Measurements from ENCODE around the gene SLC38A9. TPM values are rescaled to one million over a fixed set of nuclear protein-coding genes. Genes with fewer than 3 reads are reported as not detected.
"Not testable (repeated sequence)": the region's sequence is repeated elsewhere in the genome, so short reads cannot be mapped to it uniquely, and the experiment has no call there.

The SLC38A9 gene
- total RNA-seq, 1 donor from 2014 or later = 49.9 TPM

DNA sequence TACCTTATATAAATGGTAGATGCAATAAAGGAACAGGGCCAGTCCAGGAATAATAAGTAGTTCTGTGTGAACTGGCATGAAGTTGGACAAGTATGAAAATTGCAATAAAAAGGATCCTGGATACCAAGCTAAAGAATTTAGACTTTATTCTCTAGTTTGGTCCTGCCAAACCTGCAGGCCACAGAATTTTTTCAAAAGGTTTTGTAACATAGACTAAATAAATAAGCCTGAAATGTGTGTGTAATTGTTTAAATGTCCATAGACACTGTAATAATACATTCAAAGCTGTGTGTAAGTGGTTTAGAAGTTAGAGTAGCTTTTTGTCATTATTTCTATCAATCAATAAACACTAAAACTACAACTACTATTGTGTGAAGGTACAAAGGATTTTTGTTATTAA is 101.6 kb downstream of the SLC38A9 start:
- no peak for DNase-seq (ENCODE audit: low spot score, unreplicated experiment)
- TF ChIP-seq, protein P1, sequence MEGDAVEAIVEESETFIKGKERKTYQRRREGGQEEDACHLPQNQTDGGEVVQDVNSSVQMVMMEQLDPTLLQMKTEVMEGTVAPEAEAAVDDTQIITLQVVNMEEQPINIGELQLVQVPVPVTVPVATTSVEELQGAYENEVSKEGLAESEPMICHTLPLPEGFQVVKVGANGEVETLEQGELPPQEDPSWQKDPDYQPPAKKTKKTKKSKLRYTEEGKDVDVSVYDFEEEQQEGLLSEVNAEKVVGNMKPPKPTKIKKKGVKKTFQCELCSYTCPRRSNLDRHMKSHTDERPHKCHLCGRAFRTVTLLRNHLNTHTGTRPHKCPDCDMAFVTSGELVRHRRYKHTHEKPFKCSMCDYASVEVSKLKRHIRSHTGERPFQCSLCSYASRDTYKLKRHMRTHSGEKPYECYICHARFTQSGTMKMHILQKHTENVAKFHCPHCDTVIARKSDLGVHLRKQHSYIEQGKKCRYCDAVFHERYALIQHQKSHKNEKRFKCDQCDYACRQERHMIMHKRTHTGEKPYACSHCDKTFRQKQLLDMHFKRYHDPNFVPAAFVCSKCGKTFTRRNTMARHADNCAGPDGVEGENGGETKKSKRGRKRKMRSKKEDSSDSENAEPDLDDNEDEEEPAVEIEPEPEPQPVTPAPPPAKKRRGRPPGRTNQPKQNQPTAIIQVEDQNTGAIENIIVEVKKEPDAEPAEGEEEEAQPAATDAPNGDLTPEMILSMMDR (IDR thresholded peaks at IDR 0.05; ENCODE audit: unreplicated experiment) = no peak
- no peaks in the 10 kb centered on the region for H3K36me3 Mint-ChIP-seq (ENCODE audit: insufficient read depth)
- H3K4me1 Mint-ChIP-seq (ENCODE audit: low read depth) = peaks cover 1% of the 10 kb centered on the region
- H3K4me3 Mint-ChIP-seq (ENCODE audit: low read depth) = no peak overlapping the region
- H3K9me3 Mint-ChIP-seq (ENCODE audit: low read depth) = no peaks in the 10 kb centered on the region
- H3K27ac Mint-ChIP-seq = no peak overlapping the region
- H3K27me3 Mint-ChIP-seq = no peaks in the 10 kb centered on the region

- Mint-ChIP-seq H3K27me3 (no peaks in the 10 kb centered on the region), H3K4me3 (ENCODE audit: low read depth) (no peak overlapping the region), H3K9me3 (ENCODE audit: low read depth) (no peaks in the 10 kb centered on the region), H3K4me1 (ENCODE audit: low read depth) (no peaks in the 10 kb centered on the region), H3K27ac (no peak overlapping the region), H3K36me3 (ENCODE audit: insufficient read depth) (no peaks in the 10 kb centered on the region)
- DNase-seq (ENCODE audit: low spot score, unreplicated experiment) = no peak
- TF ChIP-seq, protein P1 (IDR thresholded peaks at IDR 0.05; ENCODE audit: unreplicated experiment) = no peak
Measured at GRCh38 chr5:55609413-55609812, 102.7 kb downstream of the SLC38A9 start.

DNA sequence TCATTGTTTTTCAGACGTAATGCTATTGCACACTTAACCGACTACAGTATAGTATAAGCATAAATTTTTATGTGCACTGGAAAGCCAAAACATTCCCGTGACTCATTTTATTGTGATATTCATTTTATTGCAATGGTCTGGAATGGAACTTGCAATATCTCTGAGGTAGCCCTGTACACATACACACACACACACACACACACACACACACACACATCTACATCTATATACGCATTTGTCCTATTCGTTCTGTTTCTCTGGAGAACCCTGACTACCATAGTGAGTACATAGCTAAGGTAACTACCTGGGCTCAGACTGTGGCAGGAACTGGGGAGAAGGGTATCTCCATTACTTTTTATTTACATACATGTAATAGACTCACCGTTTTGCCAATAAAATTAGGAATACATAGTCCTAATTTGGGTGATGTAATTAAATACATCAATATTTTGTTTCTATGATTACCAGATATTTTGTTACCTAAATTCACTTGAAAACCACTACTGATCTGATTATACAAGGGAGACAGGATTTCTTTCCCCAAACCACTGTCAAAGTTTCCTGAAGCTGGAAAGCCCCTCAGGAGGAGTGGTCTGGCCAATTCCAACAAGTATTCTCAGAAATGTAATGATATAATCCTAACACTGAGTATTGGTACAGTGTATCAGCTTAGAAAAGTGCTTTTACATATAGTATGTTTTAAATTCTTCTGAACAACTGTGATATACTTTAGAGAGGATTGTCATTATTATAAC is 103.4 kb downstream of the SLC38A9 start:
- no peak for DNase-seq (ENCODE audit: low spot score, unreplicated experiment)
- Mint-ChIP-seq H3K36me3 (ENCODE audit: insufficient read depth) (no peaks in the 10 kb centered on the region), H3K9me3 (ENCODE audit: low read depth) (no peaks in the 10 kb centered on the region), H3K27me3 (no peaks in the 10 kb centered on the region), H3K4me3 (ENCODE audit: low read depth) (no peak overlapping the region), H3K4me1 (ENCODE audit: low read depth) (no peaks in the 10 kb centered on the region), H3K27ac (no peak overlapping the region)
- TF ChIP-seq, protein P1 (IDR thresholded peaks at IDR 0.05; ENCODE audit: unreplicated experiment) = no peak

DNA sequence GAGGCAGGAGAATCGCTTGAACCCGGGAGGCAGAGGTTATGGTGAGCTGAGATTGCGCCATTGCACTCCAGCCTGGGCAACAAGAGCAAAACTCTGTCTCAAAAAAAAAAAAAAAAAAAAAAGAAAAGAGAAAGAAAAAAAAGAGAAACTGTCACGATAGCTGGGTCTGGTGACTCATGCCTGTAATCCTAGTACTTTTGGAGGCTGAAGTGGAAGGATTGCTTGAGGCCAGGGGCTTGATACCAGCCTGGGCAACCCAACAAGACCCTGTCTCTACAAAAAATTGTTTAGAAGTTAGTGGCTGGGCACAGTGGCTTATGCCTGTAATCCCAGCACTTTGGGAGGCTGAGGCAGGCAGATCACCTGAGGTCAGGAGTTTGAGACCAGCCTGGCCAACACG is 104.8 kb downstream of the SLC38A9 start:
- not testable (repeated sequence) for H3K27me3 Mint-ChIP-seq; H3K4me3 Mint-ChIP-seq (ENCODE audit: low read depth); DNase-seq (ENCODE audit: low spot score, unreplicated experiment); H3K27ac Mint-ChIP-seq; H3K4me1 Mint-ChIP-seq (ENCODE audit: low read depth); H3K36me3 Mint-ChIP-seq (ENCODE audit: insufficient read depth); H3K9me3 Mint-ChIP-seq (ENCODE audit: low read depth)

GRCh38 chr5:55604611-55605067 is 107.5 kb downstream of the SLC38A9 start:
- no peak overlapping the region for H3K27ac Mint-ChIP-seq
- H3K4me1 Mint-ChIP-seq (ENCODE audit: low read depth) = peaks cover 22% of the 10 kb centered on the region
- H3K36me3 Mint-ChIP-seq (ENCODE audit: insufficient read depth) = no peaks in the 10 kb centered on the region
- no peaks in the 10 kb centered on the region for H3K9me3 Mint-ChIP-seq (ENCODE audit: low read depth)
- no peak for DNase-seq (ENCODE audit: low spot score, unreplicated experiment)
- TF ChIP-seq, protein P1 (IDR thresholded peaks at IDR 0.05; ENCODE audit: unreplicated experiment) = no peak
- H3K4me3 Mint-ChIP-seq (ENCODE audit: low read depth) = no peak overlapping the region
- peaks cover 3% of the 10 kb centered on the region for H3K27me3 Mint-ChIP-seq

GRCh38 chr5:55603922-55604321 is 108.2 kb downstream of the SLC38A9 start:
- no peaks in the 10 kb centered on the region for H3K36me3 Mint-ChIP-seq (ENCODE audit: insufficient read depth)
- H3K27me3 Mint-ChIP-seq = peaks cover 3% of the 10 kb centered on the region
- H3K4me1 Mint-ChIP-seq (ENCODE audit: low read depth) = peaks cover 22% of the 10 kb centered on the region
- no peaks in the 10 kb centered on the region for H3K9me3 Mint-ChIP-seq (ENCODE audit: low read depth)
- H3K4me3 Mint-ChIP-seq (ENCODE audit: low read depth) = no peak overlapping the region
- no peak overlapping the region for H3K27ac Mint-ChIP-seq
- TF ChIP-seq, protein P1 (IDR thresholded peaks at IDR 0.05; ENCODE audit: unreplicated experiment) = no peak
- DNase-seq (ENCODE audit: low spot score, unreplicated experiment) = no peak
